GM12878 (cell line): ENCODE results near the gene TRDN. TPM values are rescaled to one million over a fixed set of nuclear protein-coding genes. Genes with fewer than 3 reads are reported as not detected.

Experiments
- ATAC-seq: fragments of 200-7000 bp; cut with Tn5 transposase; 3 replicates; pipeline ENCODE4 v1.9.1; 2020; ENCODE audit warnings: mild to moderate bottlenecking, moderate library complexity
- BruUV-seq: library from RNA; stranded (reverse); fragments of 400-500 nt; replicated peaks from 2 replicates; lab custom pipeline; 2021; lab: Mats Ljungman, UMichigan
- CTCF ChIA-PET: fragments of 300-600 bp; sonication (Branson Sonifier 250); formaldehyde crosslinking; extraction: SDS; loops from one replicate; lab custom pipeline; 2021; ENCODE audit warnings: inconsistent platforms; lab: Yijun Ruan, JAX
- POLR2A ChIA-PET: fragments of 350-600 bp; formaldehyde crosslinking; extraction: SDS; loops from one replicate; lab custom pipeline; 2021; ENCODE audit warnings: inconsistent platforms; lab: Charles Lee
- RAD21 ChIA-PET: fragments of 300-600 bp; sonication (Branson Sonifier 250); formaldehyde crosslinking; loops from one replicate; lab custom pipeline; 2023; ENCODE audit warnings: antibody characterized with exemption; ENCODE audit not compliant: unreplicated experiment; lab: Charles Lee
- SMC1A ChIA-PET: fragments of 300-600 bp; sonication (Branson Sonifier 250); formaldehyde crosslinking; loops from one replicate; lab custom pipeline; 2023; ENCODE audit not compliant: unreplicated experiment, uncharacterized antibody; lab: Charles Lee
- DNase-seq: peaks from one replicate; pipeline ENCODE4 v3.0.0-alpha.2; 2011; ENCODE audit warnings: low read depth, low spot score
- FAIRE-seq: peaks from 3 replicates; lab custom pipeline; 2011; peaks lifted over from hg19 to GRCh38; lab: Jason Lieb, UNC
- H2AFZ ChIP-seq: 2 replicates; pipeline ENCODE4 v1.6.0; 2011; ENCODE audit warnings: low read depth, low read length, control low read depth; ENCODE audit not compliant: control insufficient read depth
- H3K27ac ChIP-seq: 2 replicates; pipeline ENCODE4 v1.5.1; 2011; ENCODE audit warnings: control low read depth; ENCODE audit not compliant: control insufficient read depth, insufficient read depth
- H3K27me3 ChIP-seq, 2 experiments: replicated peaks in 1 of 2; 2 replicates each; pipeline versions ENCODE4 v1.6.0 to v1.6.1; 2011; ENCODE audit warnings: low read length in 1 of 2; ENCODE audit not compliant: control insufficient read depth in 2 of 2, insufficient read depth in 2 of 2
- H3K36me3 ChIP-seq, 2 experiments: 2 replicates each; pipeline ENCODE4 v1.5.1; 2011; ENCODE audit warnings: low read length in 1 of 2; ENCODE audit not compliant: control insufficient read depth in 2 of 2, insufficient read depth in 2 of 2
- H3K4me1 ChIP-seq: 2 replicates; pipeline ENCODE4 v1.6.1; 2011; ENCODE audit warnings: mild to moderate bottlenecking, low read length, moderate library complexity, mixed read lengths; ENCODE audit not compliant: control insufficient read depth, insufficient read depth
- H3K4me2 ChIP-seq: 2 replicates; pipeline ENCODE4 v1.6.0; 2011; ENCODE audit warnings: control low read depth; ENCODE audit not compliant: control insufficient read depth, insufficient read depth
- H3K4me3 ChIP-seq: fragments of 200-600 bp; sonication (generic); 2 replicates; pipeline ENCODE4 v1.5.1; 2016
- H3K79me2 ChIP-seq: 2 replicates; pipeline ENCODE4 v1.6.0; 2011; ENCODE audit warnings: low read length; ENCODE audit not compliant: control insufficient read depth, insufficient read depth
- H3K9ac ChIP-seq: 2 replicates; pipeline ENCODE4 v1.8.0; 2011; ENCODE audit warnings: low read length, control low read depth, mixed read lengths; ENCODE audit not compliant: control insufficient read depth, insufficient read depth
- H3K9me3 ChIP-seq: replicated peaks from 3 replicates; pipeline ENCODE4 v1.5.1; 2011; ENCODE audit warnings: mild to moderate bottlenecking, low read length; ENCODE audit not compliant: control insufficient read depth, insufficient read depth
- H4K20me1 ChIP-seq: 2 replicates; pipeline ENCODE4 v1.6.0; 2011; ENCODE audit not compliant: control insufficient read depth, insufficient read depth
- BMI1 ChIP-seq: fragments of 450-650 bp; IDR thresholded peaks from 2 replicates; pipeline ENCODE4 v1.6.1; 2016; ENCODE audit warnings: mild to moderate bottlenecking, moderate library complexity, borderline replicate concordance
- CBX5 ChIP-seq: sonication (generic); IDR thresholded peaks from 2 replicates; pipeline ENCODE4 v1.6.1; 2016; ENCODE audit warnings: low read depth, moderate library complexity, mild to moderate bottlenecking, inconsistent platforms
- HDAC2 ChIP-seq: fragments of 200-600 bp; sonication (generic); IDR thresholded peaks from 2 replicates; pipeline ENCODE4 v1.6.1; 2017
- NR2C2 ChIP-seq: IDR thresholded peaks from 2 replicates; pipeline ENCODE4 v1.6.1; 2011; ENCODE audit warnings: borderline replicate concordance, low read depth; ENCODE audit not compliant: control insufficient read depth, insufficient read length
- POLR2AphosphoS5 ChIP-seq: IDR thresholded peaks from 2 replicates; pipeline ENCODE4 v1.6.1; 2011; ENCODE audit warnings: mild to moderate bottlenecking, low read length, inconsistent platforms
- TARDBP ChIP-seq: IDR thresholded peaks from 2 replicates; pipeline ENCODE4 v1.6.1; 2016; ENCODE audit warnings: borderline replicate concordance
- TCF3 ChIP-seq: IDR thresholded peaks from 2 replicates; pipeline ENCODE4 v1.6.1; 2012; ENCODE audit warnings: low read depth, mild to moderate bottlenecking, low read length, borderline replicate concordance; ENCODE audit not compliant: insufficient read depth
- WGBS: methylation state at CpG from one replicate; pipeline ENCODE4 v1.1.6; 2016; ENCODE audit warnings: low lambda C conversion rate; ENCODE audit not compliant: insufficient replicate concordance, insufficient coverage; ENCODE audit errors: missing lambda C conversion rate; 5-methylcytosine and 5-hydroxymethylcytosine counted together
- in situ Hi-C: fragments of 300-500 bp; cut with MboI; formaldehyde crosslinking; loops from 9 replicates; pipeline ENCODE4 v1.14.3; 2018; ENCODE audit warnings: mixed read lengths
- intact Hi-C: fragments of 100-400 bp; cut with micrococcal nuclease; formaldehyde crosslinking; loops from one replicate; pipeline ENCODE4 v1.14.2; 2022; ENCODE audit not compliant: unreplicated experiment
- polyA plus RNA-seq, 11 experiments: library from polyadenylated mRNA; depleted of rRNA in 4 of 11; unstranded in 6 of 11; stranded (reverse) in 5 of 11; fragments of >200 nt; fragmentation: Nextera tagmentation in 4 of 11; fragmentation: Illumina TruSeq in 1 of 11; extraction: Ambion mirVana in 4 of 11; extraction: Trizol in 1 of 11; gene quantifications; 1 replicate in 1 of 11; 2 replicates in 10 of 11; pipeline versions ENCODE4 v1.2.1 to v1.2.3, GENCODE V29; 2011 to 2016; ENCODE audit warnings: inconsistent platforms in 2 of 11, missing spikeins in 2 of 11, low read depth in 1 of 11
- total RNA-seq, 4 experiments: library from RNA; depleted of rRNA in 3 of 4; stranded (reverse); fragments of >200 nt in 3 of 4; fragmentation: Illumina TruSeq in 1 of 4; extraction: Trizol in 1 of 4; gene quantifications; 2 replicates each; pipeline versions ENCODE4 v1.2.1 to v1.2.3, GENCODE V29; 2013 to 2021

Gene TRDN
- total and polyA plus RNA-seq, 10 of the 15 experiments (the other 5 are each of a cell fraction or from before 2014, with no cell fraction given) = not detected

DNA sequence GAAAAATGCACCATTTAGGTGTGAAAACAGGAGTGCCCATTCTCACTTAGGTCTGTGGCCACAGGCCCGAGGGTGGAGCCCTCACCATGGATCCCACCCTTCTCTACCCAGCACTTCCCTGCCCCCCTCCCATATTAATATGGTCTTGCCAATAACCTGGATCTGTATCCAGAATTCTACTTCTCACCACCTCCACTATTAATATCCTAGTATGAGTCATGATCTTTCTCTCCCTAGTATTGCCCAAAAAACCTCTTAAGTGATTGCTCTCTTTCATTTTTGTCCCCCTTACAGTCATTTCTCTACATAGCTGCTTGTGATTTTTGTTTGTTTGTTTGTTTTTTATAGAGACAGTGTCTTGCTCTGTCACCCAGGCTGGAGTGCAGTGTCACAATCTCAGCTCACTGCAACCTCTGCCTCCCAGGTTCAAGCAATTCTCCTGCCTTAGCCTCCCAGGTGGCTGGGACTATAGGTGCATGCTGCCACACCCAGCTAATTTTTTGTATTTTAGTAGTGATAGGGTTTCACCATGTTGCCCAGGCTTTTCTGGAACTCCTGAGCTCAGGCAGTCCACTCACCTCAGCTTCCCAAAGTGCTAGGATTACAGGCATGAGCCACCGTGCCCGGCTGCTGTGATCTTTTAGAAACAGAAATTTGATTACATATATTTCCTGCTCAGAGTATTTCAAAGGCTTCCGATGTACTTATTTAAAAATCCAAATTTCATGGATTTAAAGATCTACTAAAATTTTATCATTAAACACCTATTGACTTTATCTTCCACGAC is 24.5 kb upstream of the TRDN start:
- ChIA-PET RAD21 (no interaction called here), POLR2A (no interaction called here)
- Histone ChIP-seq H3K79me2 (no peaks in the 10 kb centered on the region), H3K4me2 (no peak overlapping the region), H4K20me1 (no peaks in the 10 kb centered on the region), H3K9me3 (no peaks in the 10 kb centered on the region), H3K4me1 (no peaks in the 10 kb centered on the region)
- in situ Hi-C loops = no loop called here
- WGBS = 52% methylated on average over 5 of the region's 5 CpGs
- TF ChIP-seq HDAC2 = no peak
- TF ChIP-seq TARDBP = no peak
- no peak for TF ChIP-seq CBX5
- no peak for TF ChIP-seq TCF3
- no peak for TF ChIP-seq BMI1
- TF ChIP-seq, all 136 proteins: peak for 0
- ChIA-PET CTCF (no interaction called here), SMC1A (interaction anchor here (0.8 kb wide), 1 partner anchor 24 kb away, joined by 3 read pairs; the partner anchor contains the start of gene TRDN)
- no peak overlapping the region for H2AFZ ChIP-seq
- no TSS peak for BruUV-seq
- intact Hi-C loops = no loop called here
- no peak for ATAC-seq
- no peak overlapping the region for H3K4me3 ChIP-seq
- no peak for FAIRE-seq
- no peak overlapping the region for H3K9ac ChIP-seq
- H3K27me3 ChIP-seq = no peaks in the 10 kb centered on the region
- no peak overlapping the region for H3K27ac ChIP-seq
- DNase-seq = no peak
- no peaks in the 10 kb centered on the region for H3K36me3 ChIP-seq

DNA sequence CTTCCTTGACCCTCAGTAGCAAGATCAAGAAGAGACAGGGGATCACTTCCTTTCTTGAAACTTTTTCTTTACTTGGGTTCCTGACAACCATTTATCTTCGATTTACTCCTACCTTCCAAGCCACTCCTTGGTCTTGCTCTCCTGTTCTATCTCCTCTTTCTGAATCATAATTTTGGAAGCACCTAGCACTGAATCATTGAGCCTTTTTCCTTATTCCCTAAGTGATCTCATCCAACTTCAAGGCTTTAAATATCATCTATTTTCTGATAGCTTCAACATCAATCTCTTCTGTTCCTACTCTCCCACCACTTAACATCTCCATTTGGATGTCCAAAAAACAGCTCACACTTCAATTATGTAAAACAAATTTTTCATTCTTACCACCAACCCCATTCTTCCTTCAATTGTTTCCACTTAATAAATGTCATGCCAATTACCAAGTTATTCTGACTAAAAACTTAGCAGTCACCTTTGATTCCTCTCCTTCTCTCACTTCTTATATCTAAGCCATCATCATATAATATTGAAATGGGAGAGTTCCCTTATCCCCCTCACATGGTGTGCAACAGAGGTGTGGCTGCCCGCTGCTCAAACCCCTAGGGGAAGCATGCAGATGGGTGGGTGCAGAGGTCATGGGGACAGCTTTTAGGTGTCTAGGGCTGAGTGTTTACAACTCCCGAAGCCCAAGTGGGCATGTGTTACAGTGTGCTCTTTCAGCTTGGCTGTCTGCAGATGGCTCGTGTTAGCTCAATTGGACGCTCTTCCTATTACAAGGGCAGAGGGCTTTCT is 23.4 kb upstream of the TRDN start:
- ChIA-PET POLR2A (no interaction called here), CTCF (no interaction called here), SMC1A (no interaction called here), RAD21 (no interaction called here)
- no TSS peak for BruUV-seq
- H3K36me3 ChIP-seq = no peaks in the 10 kb centered on the region
- in situ Hi-C loops (no loop called here), intact Hi-C loops (no loop called here)
- FAIRE-seq (no peak), DNase-seq (no peak), ATAC-seq (no peak)
- no peak for TF ChIP-seq NR2C2
- no peak for TF ChIP-seq POLR2AphosphoS5
- H3K9ac ChIP-seq = no peak overlapping the region
- no peaks in the 10 kb centered on the region for H3K4me1 ChIP-seq
- WGBS = 31% methylated on average over 5 of the region's 5 CpGs
- no peaks in the 10 kb centered on the region for H4K20me1 ChIP-seq
- no peak overlapping the region for H3K4me3 ChIP-seq
- H3K4me2 ChIP-seq = no peak overlapping the region
- H3K79me2 ChIP-seq = no peaks in the 10 kb centered on the region
- H3K9me3 ChIP-seq = no peaks in the 10 kb centered on the region
- H2AFZ ChIP-seq = no peak overlapping the region
- no peak overlapping the region for H3K27ac ChIP-seq
- H3K27me3 ChIP-seq = no peaks in the 10 kb centered on the region
